IPS-15b (cell line): ENCODE results near the gene RPL39L.
"Not testable (repeated sequence)": the region's sequence is repeated elsewhere in the genome, so short reads cannot be mapped to it uniquely, and the experiment has no call there.

Source experiments
- H3K27me3 ChIP-seq: one replicate; pipeline ENCODE4 v1.6.1; 2013; ENCODE audit warnings: low read length; ENCODE audit not compliant: control insufficient read depth, insufficient read depth
- H3K36me3 ChIP-seq: one replicate; pipeline ENCODE4 v1.6.1; 2013; ENCODE audit warnings: low read length; ENCODE audit not compliant: control insufficient read depth, insufficient read depth
- H3K4me1 ChIP-seq: one replicate; pipeline ENCODE4 v1.6.1; 2013; ENCODE audit warnings: mild to moderate bottlenecking, low read length; ENCODE audit not compliant: control insufficient read depth, insufficient read depth
- H3K4me3 ChIP-seq: one replicate; pipeline ENCODE4 v1.5.1; 2013; ENCODE audit warnings: low read depth, low read length
- H3K9ac ChIP-seq: one replicate; pipeline ENCODE4 v1.6.1; 2013; ENCODE audit warnings: low read depth, mild to moderate bottlenecking, low read length
- H3K9me3 ChIP-seq: one replicate; pipeline ENCODE4 v1.6.1; 2013; ENCODE audit warnings: mild to moderate bottlenecking, low read length; ENCODE audit not compliant: control insufficient read depth, insufficient read depth

The RPL39L gene

DNA sequence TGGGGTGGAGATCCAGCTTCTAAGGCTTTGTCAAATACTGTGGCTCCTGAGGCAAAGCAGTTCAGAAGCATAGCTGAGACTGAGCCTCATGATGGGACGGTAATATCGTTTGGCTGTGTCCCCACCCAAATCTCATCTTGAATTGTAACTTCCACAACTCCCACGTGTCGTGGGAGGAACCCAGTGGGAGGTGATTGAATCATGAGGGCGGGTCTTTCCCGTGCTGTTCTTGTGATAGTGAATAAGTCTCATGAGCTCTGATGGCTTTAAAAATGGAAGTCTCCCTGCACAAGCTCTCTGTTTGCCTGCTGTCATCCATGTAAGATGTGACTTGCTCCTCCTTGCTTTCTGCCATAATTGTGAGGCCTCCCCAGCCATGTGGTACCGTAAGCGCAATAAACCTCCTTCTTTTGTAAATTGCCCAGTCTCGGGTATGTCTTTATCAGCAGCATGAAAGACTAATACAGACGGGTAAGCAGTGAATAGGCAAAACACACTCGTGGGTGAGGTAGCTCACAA is 4.1 kb downstream of the RPL39L start:
- not testable (repeated sequence) for H3K36me3 ChIP-seq, H3K27me3 ChIP-seq, H3K9ac ChIP-seq, H3K4me3 ChIP-seq, H3K4me1 ChIP-seq, H3K9me3 ChIP-seq

DNA sequence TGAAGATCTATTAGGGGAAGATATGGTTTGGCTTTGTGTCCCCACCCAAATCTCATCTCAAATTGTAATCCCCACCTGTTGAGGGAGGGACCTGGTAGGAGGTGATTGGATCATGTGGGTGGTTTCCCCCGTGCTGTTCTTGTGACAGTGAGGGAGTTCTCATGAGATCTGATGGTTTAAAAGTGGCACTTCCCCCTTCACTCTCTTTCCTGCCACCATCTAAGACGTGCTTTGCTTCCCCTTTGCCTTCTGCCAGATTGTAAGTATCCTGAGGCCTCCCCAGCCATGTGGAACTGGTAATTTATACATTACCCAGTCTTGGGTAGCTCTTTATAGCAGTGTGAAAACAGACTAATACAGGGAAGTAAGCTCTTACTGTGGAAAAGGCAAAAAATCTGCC is 6.1 kb downstream of the RPL39L start:
- not testable (repeated sequence) for H3K36me3 ChIP-seq, H3K4me1 ChIP-seq, H3K9ac ChIP-seq, H3K9me3 ChIP-seq, H3K4me3 ChIP-seq, H3K27me3 ChIP-seq

DNA sequence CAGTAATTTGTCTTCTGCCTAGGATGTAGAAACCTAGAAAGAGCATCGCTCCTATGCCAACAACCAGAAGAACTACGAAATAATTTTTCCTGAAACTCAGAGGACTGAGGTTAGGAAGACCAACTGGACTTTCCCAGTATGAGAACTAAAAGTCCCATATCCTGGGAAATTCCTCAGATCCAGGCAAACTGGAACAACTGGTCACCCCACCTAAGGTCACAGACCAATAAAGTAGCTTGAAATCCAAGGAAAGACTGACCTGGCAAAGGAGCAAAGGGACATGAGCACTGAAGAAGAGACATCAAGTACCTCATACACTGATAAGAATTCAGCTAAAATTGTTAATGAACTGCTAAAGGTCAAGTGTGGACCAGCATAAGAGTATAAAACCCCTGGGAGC is 6.6 kb downstream of the RPL39L start:
- peaks cover 4% of the 10 kb centered on the region for H3K36me3 ChIP-seq
- no peak overlapping the region for H3K9ac ChIP-seq
- H3K4me3 ChIP-seq: no peak overlapping the region
- no peaks in the 10 kb centered on the region for H3K9me3 ChIP-seq
- no peaks in the 10 kb centered on the region for H3K4me1 ChIP-seq
- no peaks in the 10 kb centered on the region for H3K27me3 ChIP-seq

DNA sequence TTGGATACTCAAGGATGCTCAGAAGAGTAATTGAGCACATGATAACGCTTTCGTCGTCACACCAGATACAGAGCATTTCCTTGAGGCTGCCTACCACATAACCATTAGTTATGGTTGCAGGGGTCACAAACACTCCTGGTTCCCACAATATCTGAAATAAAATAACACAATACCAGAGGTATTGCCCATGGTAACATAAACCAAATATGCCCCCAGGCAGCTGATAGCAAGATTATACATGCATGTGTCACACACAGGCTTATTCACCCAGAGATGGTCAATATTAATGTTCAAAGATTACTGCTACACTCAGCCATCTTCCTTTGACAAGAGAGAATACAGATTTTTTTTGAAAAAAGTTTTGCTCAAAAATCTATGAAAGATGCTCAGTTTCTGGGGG is 7.3 kb downstream of the RPL39L start:
- H3K27me3 ChIP-seq: no peaks in the 10 kb centered on the region
- no peaks in the 10 kb centered on the region for H3K4me1 ChIP-seq
- H3K36me3 ChIP-seq: peaks cover 4% of the 10 kb centered on the region
- no peaks in the 10 kb centered on the region for H3K9me3 ChIP-seq
- H3K4me3 ChIP-seq: no peak overlapping the region
- no peak overlapping the region for H3K9ac ChIP-seq

DNA sequence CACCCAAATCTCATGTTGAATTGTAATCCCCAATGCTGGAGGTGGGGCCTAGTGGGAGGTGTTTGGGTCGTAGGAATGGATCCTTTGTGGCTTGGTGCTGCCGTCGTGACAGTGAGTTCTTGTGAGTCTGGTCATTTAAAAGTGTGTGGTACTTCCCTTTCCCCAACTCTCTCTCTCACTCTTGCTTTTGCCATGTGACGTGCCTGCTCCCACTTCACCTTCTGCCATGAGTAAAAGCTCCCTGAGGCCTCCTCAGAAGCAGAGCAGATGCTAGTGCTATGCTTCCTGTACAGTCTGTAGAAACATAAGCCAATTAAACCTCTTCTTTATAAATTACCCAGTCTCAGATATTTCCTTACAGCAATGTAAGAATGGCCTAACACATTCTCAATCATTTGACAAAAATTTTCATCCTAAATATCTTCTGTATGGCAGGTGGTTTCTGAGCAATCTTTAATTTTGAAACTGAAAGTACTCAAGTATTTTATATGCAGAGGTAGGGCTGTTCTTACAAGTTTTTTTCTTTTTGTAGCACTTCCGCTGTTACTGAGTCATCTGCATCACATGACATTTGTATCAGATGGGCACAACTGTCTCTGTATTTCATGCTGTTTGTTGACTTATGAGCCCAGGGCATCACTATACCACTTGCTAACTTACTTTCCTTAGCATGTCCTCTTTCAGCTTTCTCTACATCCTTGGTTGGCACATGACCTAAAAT is 8.8 kb downstream of the RPL39L start:
- no peak overlapping the region for H3K9ac ChIP-seq
- no peaks in the 10 kb centered on the region for H3K9me3 ChIP-seq
- H3K4me1 ChIP-seq: no peaks in the 10 kb centered on the region
- H3K4me3 ChIP-seq: no peak overlapping the region
- H3K36me3 ChIP-seq: peaks cover 4% of the 10 kb centered on the region
- no peaks in the 10 kb centered on the region for H3K27me3 ChIP-seq

DNA sequence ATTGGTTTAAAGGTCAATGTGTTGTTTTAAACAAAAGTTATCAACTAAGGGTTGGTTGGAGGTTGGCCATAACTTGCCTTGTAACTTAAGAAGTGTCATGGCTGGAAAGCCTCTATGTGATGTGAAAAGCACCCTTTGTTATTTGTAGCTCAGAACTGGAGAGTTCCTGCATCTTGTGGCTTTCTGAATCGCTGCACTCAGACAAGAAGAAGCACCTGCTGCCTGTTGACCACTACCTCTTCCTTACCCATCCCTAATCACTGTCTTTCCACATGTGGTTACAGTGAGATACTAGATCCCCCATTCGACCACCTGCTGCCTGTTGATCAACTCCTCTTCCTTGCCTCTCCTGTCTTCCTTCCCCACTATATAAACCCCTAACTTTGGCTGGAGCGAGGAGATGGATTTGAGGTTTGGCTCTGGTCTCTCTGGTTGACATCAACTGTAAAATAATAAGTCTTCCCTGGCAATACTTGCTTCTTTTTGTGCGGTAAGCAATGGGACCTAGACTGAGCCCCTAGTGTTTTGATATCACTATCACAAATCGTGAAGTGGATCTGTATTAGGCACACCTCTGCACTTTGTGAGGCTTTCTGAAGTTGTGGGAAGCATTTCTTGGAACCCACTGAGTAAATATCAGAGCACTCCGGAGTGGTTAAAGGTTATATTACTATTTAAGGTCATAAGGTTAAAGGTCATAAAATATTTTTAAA is 13.8 kb downstream of the RPL39L start:
- H3K9me3 ChIP-seq: no peaks in the 10 kb centered on the region
- H3K36me3 ChIP-seq: peaks cover 4% of the 10 kb centered on the region
- H3K9ac ChIP-seq: no peak overlapping the region
- H3K4me3 ChIP-seq: no peak overlapping the region
- no peaks in the 10 kb centered on the region for H3K27me3 ChIP-seq
- H3K4me1 ChIP-seq: no peaks in the 10 kb centered on the region

DNA sequence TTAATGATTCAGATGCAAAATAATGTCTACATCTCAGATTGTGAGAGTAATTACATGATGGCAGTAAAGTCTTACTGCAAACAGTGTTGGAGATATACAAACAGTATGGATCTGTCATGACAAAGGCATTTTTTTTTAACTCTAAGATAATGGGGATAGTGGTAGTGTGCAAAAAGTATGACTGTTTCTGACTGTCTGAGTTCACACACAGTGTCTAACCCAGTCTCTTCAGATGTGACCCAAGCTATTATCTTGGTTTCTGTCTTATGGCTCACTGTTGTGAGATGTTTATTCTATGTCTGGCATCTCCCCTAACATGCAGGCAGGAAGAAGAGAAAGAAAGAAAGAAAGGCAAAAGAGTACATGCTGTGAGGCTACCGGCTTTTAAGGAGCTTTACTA is 17.0 kb downstream of the RPL39L start:
- Histone ChIP-seq H3K4me1 (no peaks in the 10 kb centered on the region), H3K4me3 (no peak overlapping the region), H3K9ac (no peak overlapping the region), H3K27me3 (no peaks in the 10 kb centered on the region), H3K36me3 (no peaks in the 10 kb centered on the region), H3K9me3 (no peaks in the 10 kb centered on the region)

DNA sequence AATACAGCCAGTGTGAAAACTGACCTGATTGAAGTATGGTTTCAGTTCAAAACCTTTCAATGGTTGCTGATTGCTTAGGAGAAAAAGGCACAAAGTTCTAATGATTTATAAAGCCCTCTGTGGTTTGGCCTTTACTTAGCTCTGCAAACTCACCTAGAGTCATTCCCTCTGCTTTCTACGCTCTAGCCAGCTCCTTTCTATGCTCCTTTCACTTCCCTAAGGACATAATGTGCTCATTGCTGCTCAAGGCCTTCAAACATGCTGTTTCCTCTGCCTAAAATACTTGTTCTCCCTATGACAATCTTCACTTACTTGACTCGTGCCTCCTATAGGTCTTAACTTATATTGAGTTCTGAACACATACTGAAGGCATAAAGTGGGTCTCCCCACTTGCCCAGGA is 19.0 kb downstream of the RPL39L start:
- H3K9ac ChIP-seq: no peak overlapping the region
- H3K36me3 ChIP-seq: no peaks in the 10 kb centered on the region
- no peaks in the 10 kb centered on the region for H3K9me3 ChIP-seq
- H3K27me3 ChIP-seq: no peaks in the 10 kb centered on the region
- H3K4me1 ChIP-seq: no peaks in the 10 kb centered on the region
- H3K4me3 ChIP-seq: no peak overlapping the region

DNA sequence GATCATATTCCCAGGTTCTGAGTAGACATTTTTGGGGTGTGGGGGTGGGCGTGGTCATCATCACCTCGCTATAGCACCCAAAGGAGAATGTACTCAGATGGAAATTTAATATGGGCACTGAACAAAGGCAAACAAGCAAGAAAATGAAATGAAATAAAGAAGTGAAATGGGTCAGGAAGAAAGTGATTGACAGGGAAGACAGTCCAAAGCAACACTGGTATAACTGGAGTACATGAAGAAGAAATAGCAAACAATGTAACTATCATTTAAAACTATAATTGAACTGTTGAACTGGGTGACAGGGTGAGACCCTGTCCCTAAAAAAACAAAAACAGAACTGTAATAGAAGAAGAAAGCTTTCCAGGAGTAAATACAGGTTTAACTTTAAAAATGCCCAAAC is 24.8 kb downstream of the RPL39L start:
- Histone ChIP-seq H3K27me3 (no peaks in the 10 kb centered on the region), H3K4me1 (no peaks in the 10 kb centered on the region), H3K9me3 (no peaks in the 10 kb centered on the region), H3K36me3 (no peaks in the 10 kb centered on the region), H3K4me3 (no peak overlapping the region), H3K9ac (no peak overlapping the region)

DNA sequence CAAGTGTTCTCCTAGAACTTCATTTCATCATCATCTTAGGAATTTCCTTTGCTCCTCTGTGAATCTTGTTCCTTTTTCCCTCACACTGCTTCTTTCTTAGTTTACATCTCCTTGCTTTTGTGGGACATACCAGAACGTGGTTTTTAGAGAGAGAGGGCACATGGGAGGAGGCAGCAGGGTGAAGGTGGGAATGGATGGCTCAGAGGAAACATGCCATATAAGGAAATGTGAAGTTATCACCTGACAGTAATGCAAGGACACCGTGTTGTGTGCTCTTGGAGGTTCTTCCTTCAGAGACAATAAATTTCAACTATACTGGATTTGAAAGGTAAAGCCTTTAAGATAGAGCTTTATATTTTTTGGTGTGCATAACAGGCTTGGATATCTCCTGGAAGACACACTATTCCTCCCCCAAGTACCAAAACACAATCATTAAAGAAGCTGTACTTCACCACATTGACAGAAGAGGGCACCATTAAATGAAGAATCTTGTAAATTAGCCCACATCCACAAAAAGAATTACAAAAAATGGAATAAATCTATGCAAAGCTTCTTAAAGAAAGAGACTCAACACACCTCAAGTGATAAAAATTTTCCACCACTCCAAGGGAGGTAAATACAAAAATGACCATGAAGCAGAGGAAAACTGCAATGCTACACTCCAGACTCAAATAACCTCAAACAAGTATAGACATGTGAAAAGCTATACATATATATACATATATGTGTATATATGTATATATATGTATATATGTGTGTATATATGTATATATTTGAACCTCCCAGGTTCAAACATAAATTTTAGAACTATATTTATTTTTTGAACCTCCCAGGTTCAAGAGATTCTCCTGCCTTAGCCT is 26.1 kb downstream of the RPL39L start:
- H3K4me1 ChIP-seq: no peaks in the 10 kb centered on the region

DNA sequence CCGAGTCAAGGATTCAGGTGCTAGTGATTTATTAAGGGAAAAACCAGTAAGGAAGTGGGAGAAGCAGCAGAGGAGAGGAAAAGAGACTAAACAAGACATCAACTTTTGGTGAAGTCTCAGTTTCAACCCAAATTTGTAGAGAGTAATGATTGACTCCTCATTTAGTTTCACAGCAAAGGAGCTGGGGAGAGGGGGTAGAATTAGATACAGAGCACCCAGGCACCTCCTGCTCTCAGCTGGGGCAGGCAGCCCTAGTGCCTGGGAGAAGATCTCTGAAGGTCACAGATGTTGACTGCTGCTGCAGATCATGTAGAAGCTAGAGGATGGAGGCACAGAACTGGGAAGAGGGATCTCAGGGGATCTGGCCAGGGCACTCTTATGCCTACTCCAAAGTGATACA is 29.1 kb downstream of the RPL39L start:
- Histone ChIP-seq H3K36me3 (no peaks in the 10 kb centered on the region), H3K27me3 (no peaks in the 10 kb centered on the region), H3K4me3 (no peak overlapping the region), H3K4me1 (peaks cover 2% of the 10 kb centered on the region), H3K9ac (no peak overlapping the region), H3K9me3 (no peaks in the 10 kb centered on the region)

More for the DNA sequence above, 26.1 kb downstream of the RPL39L start:
- Histone ChIP-seq H3K27me3 (no peaks in the 10 kb centered on the region), H3K9me3 (no peaks in the 10 kb centered on the region), H3K9ac (no peak overlapping the region), H3K36me3 (no peaks in the 10 kb centered on the region), H3K4me3 (no peak overlapping the region)
